Mesenteric fat pad (tissue), 1 donor: ENCODE measurements around the gene IL17REL. TPM values are rescaled to one million over a fixed set of nuclear protein-coding genes. Genes with fewer than 3 reads are reported as not detected.
A peak's percentile ranks its signal among the peaks of the same experiment; 100 is the strongest.

ENCODE experiments used
- DNase-seq: peaks from one replicate; pipeline ENCODE4 v3.0.0-alpha.2; 2020; ENCODE audit warnings: low spot score
- total RNA-seq: library from RNA; stranded (reverse); fragmentation: NEBNext Ultra II Directional; extraction: Animal tissue kit (Norgen Biotek cat#: 25700); gene quantifications from one replicate; pipeline ENCODE4 v1.2.1, GENCODE V29; 2021
- donor health status: DM: yes; HTN: yes; CAD: no.

The IL17REL gene
- total RNA-seq, 1 donor from 2014 or later, result not detected

- peak; percentile 85 for DNase-seq
Observed at GRCh38 chr22:49969751-49970527, 42.6 kb downstream of the IL17REL start.

- DNase-seq, result peak; percentile 89
Observed at GRCh38 chr22:49968831-49969661, 43.5 kb downstream of the IL17REL start.

- peak; percentile 85 for DNase-seq
Observed at GRCh38 chr22:49968313-49968830, 44.2 kb downstream of the IL17REL start.

GRCh38 chr22:49967706-49968208 lies 44.8 kb downstream of the IL17REL start:
- DNase-seq, result peak; percentile 90

GRCh38 chr22:49966774-49967705 lies 45.5 kb downstream of the IL17REL start:
- DNase-seq, result peak; percentile 90

GRCh38 chr22:49966041-49966773 lies 46.4 kb downstream of the IL17REL start:
- DNase-seq, result peak; percentile 78

GRCh38 chr22:49965091-49966040 lies 47.2 kb downstream of the IL17REL start:
- DNase-seq, result peak; percentile 89

GRCh38 chr22:49964136-49965090 lies 48.2 kb downstream of the IL17REL start:
- peak; percentile 81 for DNase-seq

- DNase-seq, result no peak
Observed at GRCh38 chr22:49963647-49964026, 48.9 kb downstream of the IL17REL start.

- peak; percentile 90 for DNase-seq
Observed at GRCh38 chr22:49962751-49963646, 49.6 kb downstream of the IL17REL start.

- peak; percentile 94 for DNase-seq
Observed at GRCh38 chr22:49962012-49962750, 50.4 kb downstream of the IL17REL start.

- DNase-seq, result peak; percentile 90
Observed at GRCh38 chr22:49961601-49962011, 51.0 kb downstream of the IL17REL start.

GRCh38 chr22:49961005-49961600 lies 51.5 kb downstream of the IL17REL start:
- peak; percentile 89 for DNase-seq

- DNase-seq, result peak; percentile 97
Observed at GRCh38 chr22:49960159-49961004, 52.2 kb downstream of the IL17REL start, which contains the start of gene PIM3. PIM3 (plus strand) TSS chr22:49960772; CDS start chr22:49960948, 176 bp downstream.
